ENCODE results near the gene MOB1A.
"Not testable (repeated sequence)": the region's sequence is repeated elsewhere in the genome, so short reads cannot be mapped to it uniquely, and the experiment has no call there.

MOB1A gene

GRCh38 chr2:74198461-74199274 lies 20.0 kb upstream of the MOB1A start, which contains the start of gene MTHFD2:
Gene MTHFD2 (plus strand): TSS chr2:74198615. CDS start chr2:74198642, 27 bp downstream.
- peak; percentile 83 for DNase-seq (ENCODE audit: low read depth)

- DNase-seq (ENCODE audit: low read depth): no peak
These were observed 19.4 kb upstream of the MOB1A start for GRCh38 chr2:74198023-74198460.

- DNase-seq (ENCODE audit: low read depth): no peak
These were observed 18.4 kb upstream of the MOB1A start for GRCh38 chr2:74197049-74197448.

- DNase-seq (ENCODE audit: low read depth): no peak
These were observed 16.1 kb upstream of the MOB1A start for GRCh38 chr2:74194799-74195198.

- DNase-seq (ENCODE audit: low read depth): no peak
These were observed 13.1 kb upstream of the MOB1A start for GRCh38 chr2:74191596-74192380.

- DNase-seq (ENCODE audit: low read depth): no peak
These were observed 10.0 kb upstream of the MOB1A start for GRCh38 chr2:74188696-74189095.

- DNase-seq (ENCODE audit: low read depth): no peak
These were observed 9.4 kb upstream of the MOB1A start for GRCh38 chr2:74188018-74188601.

GRCh38 chr2:74186706-74187105 lies 8.0 kb upstream of the MOB1A start:
- not testable (repeated sequence) for DNase-seq (ENCODE audit: low read depth)

- no peak for DNase-seq (ENCODE audit: low read depth)
These were observed 7.4 kb upstream of the MOB1A start for GRCh38 chr2:74186038-74186437.

- DNase-seq (ENCODE audit: low read depth): no peak
These were observed 5.2 kb upstream of the MOB1A start for GRCh38 chr2:74183878-74184277.

- DNase-seq (ENCODE audit: low read depth): no peak
These were observed 3.1 kb upstream of the MOB1A start for GRCh38 chr2:74181739-74182138.

GRCh38 chr2:74179063-74179865 lies 585 bp upstream of the MOB1A start:
- DNase-seq (ENCODE audit: low read depth): no peak

- no peak for DNase-seq (ENCODE audit: low read depth)
These were observed 983 bp downstream of the MOB1A start for GRCh38 chr2:74177696-74178095.

- DNase-seq (ENCODE audit: low read depth): no peak
These were observed 3.8 kb downstream of the MOB1A start for GRCh38 chr2:74174909-74175308.

GRCh38 chr2:74168739-74169138 lies 9.9 kb downstream of the MOB1A start:
- no peak for DNase-seq (ENCODE audit: low read depth)

GRCh38 chr2:74164761-74165160 lies 13.9 kb downstream of the MOB1A start:
- DNase-seq (ENCODE audit: low read depth): no peak

GRCh38 chr2:74162951-74163350 lies 15.7 kb downstream of the MOB1A start:
- no peak for DNase-seq (ENCODE audit: low read depth)

- no peak for DNase-seq (ENCODE audit: low read depth)
These were observed 22.8 kb downstream of the MOB1A start for GRCh38 chr2:74155830-74156229.

GRCh38 chr2:74152954-74153353 lies 25.7 kb downstream of the MOB1A start:
- DNase-seq (ENCODE audit: low read depth): no peak

GRCh38 chr2:74149570-74150319 lies 28.9 kb downstream of the MOB1A start:
- DNase-seq (ENCODE audit: low read depth): no peak

- no peak for DNase-seq (ENCODE audit: low read depth)
These were observed 29.5 kb downstream of the MOB1A start for GRCh38 chr2:74149247-74149525.
